AG09319 (cell line): ENCODE measurements around the gene SCD5.

ENCODE experiments used
- DNase-seq: peaks from one replicate; pipeline ENCODE4 v3.0.0-alpha.2; 2010; ENCODE audit warnings: low read depth; ENCODE audit errors: extremely low read depth
- CTCF ChIP-seq: IDR thresholded peaks from 2 replicates; pipeline ENCODE4 v1.5.1; 2011; ENCODE audit warnings: low read depth, mild to moderate bottlenecking, inconsistent platforms, low read length, moderate library complexity

Gene SCD5

GRCh38 chr4:82803746-82804145 is 5.2 kb upstream of the SCD5 start:
- TF ChIP-seq CTCF, result no peak
- no peak for DNase-seq

GRCh38 chr4:82802911-82803310 is 4.3 kb upstream of the SCD5 start:
- DNase-seq, result no peak
- TF ChIP-seq CTCF, result no peak

GRCh38 chr4:82801910-82802521 is 3.4 kb upstream of the SCD5 start:
- peak; percentile 59 for TF ChIP-seq CTCF

GRCh38 chr4:82799006-82799881 is 648 bp upstream of the SCD5 start:
- DNase-seq, result no peak
- TF ChIP-seq CTCF, result no peak

More at GRCh38 chr4:82801910-82802521, 3.4 kb upstream of the SCD5 start:
- no peak for DNase-seq

- no peak for DNase-seq
- TF ChIP-seq CTCF, result no peak
Observed at GRCh38 chr4:82797405-82798111, 1.0 kb downstream of the SCD5 start.

GRCh38 chr4:82797040-82797404 is 1.6 kb downstream of the SCD5 start:
- DNase-seq, result no peak
- no peak for TF ChIP-seq CTCF
